ENCODE results near the gene RAI1. TPM values are rescaled to one million over a fixed set of nuclear protein-coding genes. Genes with fewer than 3 reads are reported as not detected.
"Not testable (repeated sequence)": the region's sequence is repeated elsewhere in the genome, so short reads cannot be mapped to it uniquely, and the experiment has no call there.

RAI1 gene
- total and polyA plus RNA-seq, 4 experiments from 2014 or later = 0.35 to 19.5 (median 9.7) TPM

DNA sequence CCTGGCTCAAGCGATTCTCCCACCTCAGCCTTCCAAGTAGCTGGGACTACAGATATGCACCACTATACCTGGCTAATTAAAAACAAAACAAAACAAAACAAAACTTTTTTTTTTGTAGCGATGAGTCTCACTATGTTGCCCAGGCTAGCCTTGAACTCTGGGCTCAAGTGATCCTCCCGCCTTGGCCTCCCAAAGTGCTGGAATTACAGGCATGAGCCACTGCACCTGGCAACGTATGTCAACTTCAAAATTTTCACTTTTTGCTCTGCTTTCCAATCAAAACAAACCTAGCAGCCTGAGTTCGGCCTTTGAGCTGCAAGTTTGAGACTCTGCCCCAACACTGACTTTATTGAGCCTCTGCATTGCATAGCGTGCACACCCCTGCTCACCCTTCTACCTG, 4.5 kb upstream of the RAI1 start:
- no peaks in the 10 kb centered on the region for H3K27me3 ChIP-seq (ENCODE audit: insufficient read depth, low read length)
- CTCF ChIA-PET (ENCODE audit: partially characterized antibody) = interaction anchor here (1.0 to 1.5 kb wide), 2 partner anchors 214 to 242 kb away, joined by 3 to 4 read pairs; no protein-coding TSS in a partner anchor
- H3K4me3 Mint-ChIP-seq = peak overlapping the region in 5 of 8 donors; percentile 20 to 89 (median 45)

GRCh38 chr17:17677299-17678040, 3.8 kb upstream of the RAI1 start:
- no peaks in the 10 kb centered on the region for H3K27me3 ChIP-seq (ENCODE audit: insufficient read depth, low read length)
- H3K36me3 Mint-ChIP-seq = no peaks in the 10 kb centered on the region
- H3K27ac ChIP-seq (ENCODE audit: low read depth, low read length) = no peak overlapping the region
- H3K4me1 Mint-ChIP-seq = peaks cover 10 to 33% (median 19%) of the 10 kb centered on the region in 4 donors
- H3K9me3 Mint-ChIP-seq = no peaks in the 10 kb centered on the region
- H3K27ac Mint-ChIP-seq = peak overlapping the region in 1 of 7 donors; percentile 80
- intact Hi-C loops (cut with micrococcal nuclease) = no loop called here
- H3K36me3 ChIP-seq (ENCODE audit: insufficient read depth, low read length) = no peaks in the 10 kb centered on the region
- no peak for DNase-seq
- H3K4me3 Mint-ChIP-seq = no peak overlapping the region
- H3K4me1 ChIP-seq (ENCODE audit: insufficient read depth, low read length) = peaks cover 17% of the 10 kb centered on the region
- no peak overlapping the region for H3K4me3 ChIP-seq (ENCODE audit: low read length in 2 of 2)
- ChIA-PET POLR2A (ENCODE audit: partially characterized antibody) (interaction anchor here (0.8 kb wide), 1 partner anchor 74 kb away, joined by 3 read pairs; no protein-coding TSS in a partner anchor), CTCF (ENCODE audit: partially characterized antibody) (interaction anchor here (1.0 to 1.5 kb wide), 2 partner anchors 213 to 242 kb away, joined by 3 to 4 read pairs; no protein-coding TSS in a partner anchor)
- no peaks in the 10 kb centered on the region for H3K9me3 ChIP-seq (ENCODE audit: control insufficient read depth in 1 of 2, low read length in 2 of 2)
- peaks cover 0 to 5% of the 10 kb centered on the region in 2 donors for H3K27me3 Mint-ChIP-seq

More for the DNA sequence above, 4.5 kb upstream of the RAI1 start:
- DNase-seq = no peak
- Histone ChIP-seq H3K36me3 (ENCODE audit: insufficient read depth, low read length) (no peaks in the 10 kb centered on the region), H3K4me1 (ENCODE audit: insufficient read depth, low read length) (peaks cover 21% of the 10 kb centered on the region), H3K9me3 (ENCODE audit: control insufficient read depth in 1 of 2, low read length in 2 of 2) (no peaks in the 10 kb centered on the region), H3K4me3 (ENCODE audit: low read length in 2 of 2) (no peak overlapping the region), H3K27ac (ENCODE audit: low read depth, low read length) (no peak overlapping the region)
- intact Hi-C loops (cut with micrococcal nuclease) = no loop called here
- H3K9me3 Mint-ChIP-seq = no peaks in the 10 kb centered on the region
- no peaks in the 10 kb centered on the region for H3K36me3 Mint-ChIP-seq
- POLR2A ChIA-PET (ENCODE audit: partially characterized antibody) = interaction anchor here (0.8 kb wide), 1 partner anchor 74 kb away, joined by 3 read pairs; no protein-coding TSS in a partner anchor
- H3K4me1 Mint-ChIP-seq = peaks cover 10 to 37% (median 22%) of the 10 kb centered on the region in 4 donors
- peaks cover 0 to 5% of the 10 kb centered on the region in 2 donors for H3K27me3 Mint-ChIP-seq
- peak overlapping the region in 3 of 7 donors; percentile 77 to 84 (median 80) for H3K27ac Mint-ChIP-seq

DNA sequence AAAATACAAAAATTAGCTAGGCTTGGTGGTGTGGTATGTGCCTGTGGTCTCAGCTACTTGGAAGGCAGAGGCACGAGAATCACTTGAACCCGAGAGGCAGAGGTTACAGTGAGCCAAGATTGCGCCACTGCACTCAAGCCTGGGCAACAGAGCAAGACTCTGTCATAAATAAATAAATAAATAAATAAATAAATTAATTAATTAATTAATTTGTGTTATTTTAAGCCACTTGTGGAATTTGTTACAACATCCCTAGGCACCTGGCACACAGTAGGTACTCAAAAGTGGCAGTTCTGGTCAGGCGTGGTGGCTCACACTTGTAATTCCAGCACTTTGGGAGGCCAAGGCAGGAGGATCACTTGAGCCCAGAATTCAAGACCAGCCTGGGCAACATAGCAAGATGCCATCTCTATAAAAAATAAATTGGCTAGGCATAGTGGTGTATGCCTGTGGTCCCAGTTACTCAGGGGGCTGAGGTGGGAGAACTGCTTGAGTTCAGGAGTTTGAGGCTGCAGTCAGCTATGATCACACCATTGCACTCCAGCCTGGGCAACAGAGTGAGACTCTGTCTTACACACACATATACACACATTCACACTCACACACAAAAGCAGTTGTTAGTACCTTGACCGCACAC, 3.1 kb upstream of the RAI1 start:
- not testable (repeated sequence) for H3K9me3 ChIP-seq (ENCODE audit: control insufficient read depth in 1 of 2, low read length in 2 of 2)
- POLR2A ChIA-PET (ENCODE audit: partially characterized antibody) = interaction anchor here (2.6 kb wide), 1 partner anchor 241 kb away, joined by 7 read pairs; no protein-coding TSS in a partner anchor

DNA sequence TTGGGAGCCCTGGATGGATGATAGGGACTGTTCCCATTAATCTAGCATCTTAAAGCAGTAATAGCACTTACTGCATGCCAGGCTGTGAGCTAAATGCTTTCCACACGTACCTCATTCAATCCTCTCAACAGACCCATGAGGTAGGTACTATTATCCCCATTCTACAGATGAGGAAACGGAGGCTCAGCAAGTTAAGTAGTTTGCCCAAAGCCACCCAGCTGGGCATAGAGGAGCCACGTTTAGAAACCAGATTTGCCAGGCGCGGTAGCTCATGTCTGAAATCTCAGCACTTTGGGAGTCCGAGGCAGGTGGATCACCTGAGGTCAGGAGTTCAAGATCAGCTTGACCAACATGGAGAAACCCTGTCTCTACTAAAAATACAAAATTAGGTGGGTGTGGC, 2.0 kb upstream of the RAI1 start:
- H3K36me3 ChIP-seq (ENCODE audit: insufficient read depth, low read length) = no peaks in the 10 kb centered on the region
- Mint-ChIP-seq H3K9me3 (no peaks in the 10 kb centered on the region), H3K27me3 (peaks cover 0 to 5% of the 10 kb centered on the region in 2 donors), H3K36me3 (peaks cover 0 to 3% of the 10 kb centered on the region in 2 donors), H3K4me3 (peak overlapping the region in 2 of 8 donors; percentile 25 to 42), H3K27ac (peak overlapping the region in 1 of 7 donors; percentile 17), H3K4me1 (peaks cover 11 to 39% (median 23%) of the 10 kb centered on the region in 4 donors)
- intact Hi-C loops (cut with micrococcal nuclease) = no loop called here
- no peaks in the 10 kb centered on the region for H3K9me3 ChIP-seq (ENCODE audit: control insufficient read depth in 1 of 2, low read length in 2 of 2)
- no peak overlapping the region for H3K27ac ChIP-seq (ENCODE audit: low read depth, low read length)
- H3K4me3 ChIP-seq (ENCODE audit: low read length in 2 of 2) = no peak overlapping the region
- no peaks in the 10 kb centered on the region for H3K27me3 ChIP-seq (ENCODE audit: insufficient read depth, low read length)
- ChIA-PET POLR2A (ENCODE audit: partially characterized antibody) (interaction anchor here (2.6 to 5.8 kb wide), 2 partner anchors 15 to 240 kb away, joined by 7 to 44 read pairs; no protein-coding TSS in a partner anchor), CTCF (ENCODE audit: partially characterized antibody) (interaction anchor here (0.7 to 3.4 kb wide), 8 partner anchors 8 to 355 kb away, joined by 3 to 28 read pairs (median 3); no protein-coding TSS in a partner anchor)
- no peak for DNase-seq
- peaks cover 22% of the 10 kb centered on the region for H3K4me1 ChIP-seq (ENCODE audit: insufficient read depth, low read length)

More for the DNA sequence above, 3.1 kb upstream of the RAI1 start:
- H3K4me3 ChIP-seq (ENCODE audit: low read length in 2 of 2); intact Hi-C loops (cut with micrococcal nuclease); H3K36me3 ChIP-seq (ENCODE audit: insufficient read depth, low read length); H3K36me3 Mint-ChIP-seq; H3K27ac Mint-ChIP-seq; DNase-seq; H3K27me3 Mint-ChIP-seq; H3K9me3 Mint-ChIP-seq; H3K27me3 ChIP-seq (ENCODE audit: insufficient read depth, low read length); H3K27ac ChIP-seq (ENCODE audit: low read depth, low read length): not testable (repeated sequence)
- peaks cover 16% of the 10 kb centered on the region for H3K4me1 ChIP-seq (ENCODE audit: insufficient read depth, low read length)
- Mint-ChIP-seq H3K4me1 (peaks cover 10 to 29% (median 18%) of the 10 kb centered on the region in 4 donors), H3K4me3 (peak overlapping the region in 1 of 8 donors; percentile 38)
- CTCF ChIA-PET (ENCODE audit: partially characterized antibody) = interaction anchor here (0.8 to 3.4 kb wide), 5 partner anchors 7 to 356 kb away, joined by 3 to 28 read pairs (median 21); no protein-coding TSS in a partner anchor

DNA sequence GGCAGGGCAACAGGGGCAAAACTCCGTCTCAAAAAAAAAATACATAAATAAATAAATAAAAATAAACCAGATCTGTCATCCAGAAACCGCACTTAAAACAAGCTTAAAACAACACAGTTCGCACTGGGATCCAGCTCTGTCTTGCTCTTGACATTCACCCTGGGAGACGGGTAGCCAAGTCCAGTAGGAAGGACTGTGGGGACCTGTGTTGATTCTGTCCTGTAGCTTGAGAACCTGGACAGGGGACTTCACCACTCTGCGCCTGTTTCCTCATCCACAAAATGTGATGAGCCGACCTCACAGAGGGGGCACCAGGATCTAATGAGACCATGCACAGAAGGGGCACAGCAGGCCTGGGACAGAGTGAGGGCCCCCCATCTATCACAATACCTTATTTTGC, 1.5 kb upstream of the RAI1 start:
- intact Hi-C loops (cut with micrococcal nuclease) = loop anchor here (5.0 kb wide), 1 partner anchor 103 kb away; no protein-coding TSS in a partner anchor
- H3K27me3 Mint-ChIP-seq = peaks cover 0 to 5% of the 10 kb centered on the region in 2 donors
- CTCF ChIA-PET (ENCODE audit: partially characterized antibody) = interaction anchor here (0.7 to 3.4 kb wide), 13 partner anchors 8 to 358 kb away, joined by 3 to 28 read pairs (median 4); no protein-coding TSS in a partner anchor

DNA sequence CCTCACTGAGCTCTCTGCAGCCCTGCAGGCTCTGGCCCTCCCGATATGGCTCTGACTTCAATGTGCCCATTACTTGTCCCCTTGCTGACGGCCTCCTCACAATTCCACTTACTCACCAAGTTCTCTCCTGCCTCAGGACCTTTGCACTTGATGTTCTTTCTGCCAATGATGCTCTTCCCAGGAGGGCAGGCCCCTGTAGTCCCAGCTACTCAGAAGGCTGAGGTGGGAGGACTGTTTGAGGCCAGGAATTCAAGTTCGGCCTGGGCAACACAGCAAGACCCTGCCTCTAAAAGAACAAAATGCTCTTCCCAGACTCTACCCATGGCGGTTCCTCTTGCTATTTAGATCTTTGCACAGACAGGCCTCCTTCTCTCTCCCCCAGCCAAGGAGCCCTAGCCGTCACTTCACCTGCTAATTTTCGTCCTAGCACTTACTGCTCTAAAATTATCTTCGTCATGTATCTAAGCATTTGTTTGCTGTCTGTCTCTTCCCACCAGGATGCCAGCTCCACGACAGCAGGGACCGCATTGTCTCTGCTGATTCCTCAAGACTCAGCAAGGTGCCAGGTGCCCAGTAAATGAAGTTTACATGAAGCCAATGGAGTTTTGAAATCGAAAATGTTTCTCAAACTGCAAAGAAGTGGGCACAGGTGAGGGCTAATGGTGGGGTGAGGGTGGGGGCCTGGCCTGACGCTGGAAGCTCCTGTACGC, 626 bp upstream of the RAI1 start:
- Histone ChIP-seq H3K4me3 (ENCODE audit: low read length in 2 of 2) (peak overlapping the region in 1 of 2 donors; percentile 19), H3K9me3 (ENCODE audit: control insufficient read depth in 1 of 2, low read length in 2 of 2) (no peaks in the 10 kb centered on the region), H3K27ac (ENCODE audit: low read depth, low read length) (peak overlapping the region; percentile 51), H3K36me3 (ENCODE audit: insufficient read depth, low read length) (no peaks in the 10 kb centered on the region), H3K4me1 (ENCODE audit: insufficient read depth, low read length) (peaks cover 30% of the 10 kb centered on the region), H3K27me3 (ENCODE audit: insufficient read depth, low read length) (no peaks in the 10 kb centered on the region)
- POLR2A ChIA-PET (ENCODE audit: partially characterized antibody) = interaction anchor here (0.8 to 5.8 kb wide), 5 partner anchors 8 to 353 kb away, joined by 3 to 44 read pairs (median 3); no protein-coding TSS in a partner anchor
- Mint-ChIP-seq H3K27ac (peak overlapping the region in 6 of 7 donors; percentile 3 to 91 (median 62)), H3K36me3 (peaks cover 0 to 3% of the 10 kb centered on the region in 2 donors), H3K9me3 (no peaks in the 10 kb centered on the region), H3K4me1 (peaks cover 12 to 41% (median 26%) of the 10 kb centered on the region in 4 donors), H3K27me3 (peaks cover 0 to 5% of the 10 kb centered on the region in 2 donors), H3K4me3 (peak overlapping the region; percentile 50 to 74 (median 60))
- DNase-seq = no peak
- CTCF ChIA-PET (ENCODE audit: partially characterized antibody) = interaction anchor here (0.7 to 3.4 kb wide), 13 partner anchors 9 to 357 kb away, joined by 3 to 28 read pairs (median 4); no protein-coding TSS in a partner anchor
- intact Hi-C loops (cut with micrococcal nuclease) = loop anchor here (1.0 to 5.0 kb wide), 7 partner anchors 14 to 353 kb away; no protein-coding TSS in a partner anchor

More for the DNA sequence above, 1.5 kb upstream of the RAI1 start:
- Mint-ChIP-seq H3K4me1 (peaks cover 11 to 41% (median 24%) of the 10 kb centered on the region in 4 donors), H3K36me3 (peaks cover 0 to 3% of the 10 kb centered on the region in 2 donors), H3K9me3 (no peaks in the 10 kb centered on the region), H3K27ac (no peak overlapping the region), H3K4me3 (peak overlapping the region in 3 of 8 donors; percentile 6 to 42 (median 25))
- Histone ChIP-seq H3K4me3 (ENCODE audit: low read length in 2 of 2) (no peak overlapping the region), H3K9me3 (ENCODE audit: control insufficient read depth in 1 of 2, low read length in 2 of 2) (no peaks in the 10 kb centered on the region), H3K4me1 (ENCODE audit: insufficient read depth, low read length) (peaks cover 22% of the 10 kb centered on the region), H3K36me3 (ENCODE audit: insufficient read depth, low read length) (no peaks in the 10 kb centered on the region), H3K27ac (ENCODE audit: low read depth, low read length) (no peak overlapping the region), H3K27me3 (ENCODE audit: insufficient read depth, low read length) (no peaks in the 10 kb centered on the region)
- POLR2A ChIA-PET (ENCODE audit: partially characterized antibody) = interaction anchor here (1.0 to 5.8 kb wide), 4 partner anchors 14 to 354 kb away, joined by 3 to 44 read pairs (median 5); no protein-coding TSS in a partner anchor
- no peak for DNase-seq
